Measurements from ENCODE around the gene DACT2. TPM values are rescaled to one million over a fixed set of nuclear protein-coding genes. Genes with fewer than 3 reads are reported as not detected.

DACT2 gene
- total and polyA plus RNA-seq, 10 of the 15 experiments (the other 5 are each of a cell fraction or from before 2014, with no cell fraction given) = not detected

DNA sequence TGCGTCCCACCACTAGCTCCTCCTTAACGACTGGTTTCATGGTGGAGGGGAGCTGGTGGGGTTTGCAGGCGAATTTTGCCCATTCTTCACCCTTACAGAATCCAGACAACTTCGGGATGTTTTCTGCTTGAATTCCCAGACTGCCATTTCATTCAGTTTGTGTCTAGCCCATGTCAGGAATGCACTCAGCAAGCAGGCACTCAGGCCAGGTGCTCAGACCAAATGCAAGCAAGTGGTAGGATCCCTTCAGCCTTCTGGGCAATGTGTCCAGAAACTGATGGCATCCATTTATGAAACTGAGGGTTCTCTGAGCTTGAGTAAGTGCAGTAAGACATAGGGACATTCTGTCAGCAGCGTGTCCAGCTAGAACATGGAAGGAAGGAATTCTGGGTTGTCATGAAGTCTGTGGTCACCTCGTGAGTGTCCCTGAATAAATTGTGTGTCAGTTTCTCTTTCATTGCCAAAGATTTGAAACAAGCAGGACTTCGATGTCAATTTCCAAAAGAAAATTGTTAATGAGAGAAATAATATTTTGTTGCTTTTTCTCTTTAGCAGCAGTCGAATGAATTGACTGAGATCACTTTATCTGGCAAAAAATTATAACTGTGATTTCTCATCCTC lies 21.8 kb upstream of the DACT2 start:
- SMC1A ChIA-PET (ENCODE audit: uncharacterized antibody, unreplicated experiment) = no interaction called here
- FAIRE-seq (no peak), ATAC-seq (no peak), DNase-seq (ENCODE audit: low read depth, low spot score) (no peak)
- no peaks in the 10 kb centered on the region for H3K9me3 ChIP-seq (replicated peaks; ENCODE audit: control insufficient read depth, insufficient read depth, low read length)
- H4K20me1 ChIP-seq (ENCODE audit: control insufficient read depth, insufficient read depth) = no peaks in the 10 kb centered on the region
- TF ChIP-seq EP300 (IDR thresholded peaks at IDR 0.05; ENCODE audit: borderline replicate concordance in 1 of 2, control insufficient read depth in 1 of 2, low read depth in 2 of 2, low read length in 2 of 2) (no peak), SMAD1 (IDR thresholded peaks at IDR 0.05; ENCODE audit: low read depth, partially characterized antibody) (no peak), RAD21 (IDR thresholded peaks at IDR 0.05; ENCODE audit: insufficient read depth, low read depth, low read length) (no peak), SIN3A (IDR thresholded peaks at IDR 0.05; ENCODE audit: low read depth, low read length) (no peak), RAD51 (IDR thresholded peaks at IDR 0.05) (no peak), ZNF207 (IDR thresholded peaks at IDR 0.05; ENCODE audit: borderline replicate concordance) (no peak), KDM1A (IDR thresholded peaks at IDR 0.05; ENCODE audit: borderline replicate concordance) (no peak), YBX1 (IDR thresholded peaks at IDR 0.05) (no peak)
- TF ChIP-seq, protein P1, sequence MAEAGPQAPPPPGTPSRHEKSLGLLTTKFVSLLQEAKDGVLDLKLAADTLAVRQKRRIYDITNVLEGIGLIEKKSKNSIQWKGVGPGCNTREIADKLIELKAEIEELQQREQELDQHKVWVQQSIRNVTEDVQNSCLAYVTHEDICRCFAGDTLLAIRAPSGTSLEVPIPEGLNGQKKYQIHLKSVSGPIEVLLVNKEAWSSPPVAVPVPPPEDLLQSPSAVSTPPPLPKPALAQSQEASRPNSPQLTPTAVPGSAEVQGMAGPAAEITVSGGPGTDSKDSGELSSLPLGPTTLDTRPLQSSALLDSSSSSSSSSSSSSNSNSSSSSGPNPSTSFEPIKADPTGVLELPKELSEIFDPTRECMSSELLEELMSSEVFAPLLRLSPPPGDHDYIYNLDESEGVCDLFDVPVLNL (IDR thresholded peaks at IDR 0.05; ENCODE audit: low read depth, low read length) = no peak
- TF ChIP-seq, protein P2, sequence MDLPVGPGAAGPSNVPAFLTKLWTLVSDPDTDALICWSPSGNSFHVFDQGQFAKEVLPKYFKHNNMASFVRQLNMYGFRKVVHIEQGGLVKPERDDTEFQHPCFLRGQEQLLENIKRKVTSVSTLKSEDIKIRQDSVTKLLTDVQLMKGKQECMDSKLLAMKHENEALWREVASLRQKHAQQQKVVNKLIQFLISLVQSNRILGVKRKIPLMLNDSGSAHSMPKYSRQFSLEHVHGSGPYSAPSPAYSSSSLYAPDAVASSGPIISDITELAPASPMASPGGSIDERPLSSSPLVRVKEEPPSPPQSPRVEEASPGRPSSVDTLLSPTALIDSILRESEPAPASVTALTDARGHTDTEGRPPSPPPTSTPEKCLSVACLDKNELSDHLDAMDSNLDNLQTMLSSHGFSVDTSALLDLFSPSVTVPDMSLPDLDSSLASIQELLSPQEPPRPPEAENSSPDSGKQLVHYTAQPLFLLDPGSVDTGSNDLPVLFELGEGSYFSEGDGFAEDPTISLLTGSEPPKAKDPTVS (IDR thresholded peaks at IDR 0.05; ENCODE audit: low read depth, low read length) = no peak
- TF ChIP-seq, protein P3, sequence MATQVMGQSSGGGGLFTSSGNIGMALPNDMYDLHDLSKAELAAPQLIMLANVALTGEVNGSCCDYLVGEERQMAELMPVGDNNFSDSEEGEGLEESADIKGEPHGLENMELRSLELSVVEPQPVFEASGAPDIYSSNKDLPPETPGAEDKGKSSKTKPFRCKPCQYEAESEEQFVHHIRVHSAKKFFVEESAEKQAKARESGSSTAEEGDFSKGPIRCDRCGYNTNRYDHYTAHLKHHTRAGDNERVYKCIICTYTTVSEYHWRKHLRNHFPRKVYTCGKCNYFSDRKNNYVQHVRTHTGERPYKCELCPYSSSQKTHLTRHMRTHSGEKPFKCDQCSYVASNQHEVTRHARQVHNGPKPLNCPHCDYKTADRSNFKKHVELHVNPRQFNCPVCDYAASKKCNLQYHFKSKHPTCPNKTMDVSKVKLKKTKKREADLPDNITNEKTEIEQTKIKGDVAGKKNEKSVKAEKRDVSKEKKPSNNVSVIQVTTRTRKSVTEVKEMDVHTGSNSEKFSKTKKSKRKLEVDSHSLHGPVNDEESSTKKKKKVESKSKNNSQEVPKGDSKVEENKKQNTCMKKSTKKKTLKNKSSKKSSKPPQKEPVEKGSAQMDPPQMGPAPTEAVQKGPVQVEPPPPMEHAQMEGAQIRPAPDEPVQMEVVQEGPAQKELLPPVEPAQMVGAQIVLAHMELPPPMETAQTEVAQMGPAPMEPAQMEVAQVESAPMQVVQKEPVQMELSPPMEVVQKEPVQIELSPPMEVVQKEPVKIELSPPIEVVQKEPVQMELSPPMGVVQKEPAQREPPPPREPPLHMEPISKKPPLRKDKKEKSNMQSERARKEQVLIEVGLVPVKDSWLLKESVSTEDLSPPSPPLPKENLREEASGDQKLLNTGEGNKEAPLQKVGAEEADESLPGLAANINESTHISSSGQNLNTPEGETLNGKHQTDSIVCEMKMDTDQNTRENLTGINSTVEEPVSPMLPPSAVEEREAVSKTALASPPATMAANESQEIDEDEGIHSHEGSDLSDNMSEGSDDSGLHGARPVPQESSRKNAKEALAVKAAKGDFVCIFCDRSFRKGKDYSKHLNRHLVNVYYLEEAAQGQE (IDR thresholded peaks at IDR 0.05; ENCODE audit: low read depth, low read length) = no peak
- TF ChIP-seq, protein P4, sequence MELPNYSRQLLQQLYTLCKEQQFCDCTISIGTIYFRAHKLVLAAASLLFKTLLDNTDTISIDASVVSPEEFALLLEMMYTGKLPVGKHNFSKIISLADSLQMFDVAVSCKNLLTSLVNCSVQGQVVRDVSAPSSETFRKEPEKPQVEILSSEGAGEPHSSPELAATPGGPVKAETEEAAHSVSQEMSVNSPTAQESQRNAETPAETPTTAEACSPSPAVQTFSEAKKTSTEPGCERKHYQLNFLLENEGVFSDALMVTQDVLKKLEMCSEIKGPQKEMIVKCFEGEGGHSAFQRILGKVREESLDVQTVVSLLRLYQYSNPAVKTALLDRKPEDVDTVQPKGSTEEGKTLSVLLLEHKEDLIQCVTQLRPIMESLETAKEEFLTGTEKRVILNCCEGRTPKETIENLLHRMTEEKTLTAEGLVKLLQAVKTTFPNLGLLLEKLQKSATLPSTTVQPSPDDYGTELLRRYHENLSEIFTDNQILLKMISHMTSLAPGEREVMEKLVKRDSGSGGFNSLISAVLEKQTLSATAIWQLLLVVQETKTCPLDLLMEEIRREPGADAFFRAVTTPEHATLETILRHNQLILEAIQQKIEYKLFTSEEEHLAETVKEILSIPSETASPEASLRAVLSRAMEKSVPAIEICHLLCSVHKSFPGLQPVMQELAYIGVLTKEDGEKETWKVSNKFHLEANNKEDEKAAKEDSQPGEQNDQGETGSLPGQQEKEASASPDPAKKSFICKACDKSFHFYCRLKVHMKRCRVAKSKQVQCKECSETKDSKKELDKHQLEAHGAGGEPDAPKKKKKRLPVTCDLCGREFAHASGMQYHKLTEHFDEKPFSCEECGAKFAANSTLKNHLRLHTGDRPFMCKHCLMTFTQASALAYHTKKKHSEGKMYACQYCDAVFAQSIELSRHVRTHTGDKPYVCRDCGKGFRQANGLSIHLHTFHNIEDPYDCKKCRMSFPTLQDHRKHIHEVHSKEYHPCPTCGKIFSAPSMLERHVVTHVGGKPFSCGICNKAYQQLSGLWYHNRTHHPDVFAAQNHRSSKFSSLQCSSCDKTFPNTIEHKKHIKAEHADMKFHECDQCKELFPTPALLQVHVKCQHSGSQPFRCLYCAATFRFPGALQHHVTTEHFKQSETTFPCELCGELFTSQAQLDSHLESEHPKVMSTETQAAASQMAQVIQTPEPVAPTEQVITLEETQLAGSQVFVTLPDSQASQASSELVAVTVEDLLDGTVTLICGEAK (IDR thresholded peaks at IDR 0.05; ENCODE audit: borderline replicate concordance) = no peak
- in situ Hi-C loops (cut with MboI) = no loop called here
- WGBS (ENCODE audit: insufficient coverage, insufficient replicate concordance, low lambda C conversion rate, missing lambda C conversion rate) = 6% methylated on average over 8 of the region's 8 CpGs
- no peaks in the 10 kb centered on the region for H3K4me1 ChIP-seq (ENCODE audit: control insufficient read depth, insufficient read depth, low read length)
- BruUV-seq (replicated peaks) = no TSS peak
- H3K27me3 ChIP-seq (replicated peaks in 1 of 2; ENCODE audit: control insufficient read depth in 2 of 2, insufficient read depth in 2 of 2, low read length in 1 of 2) = no peaks in the 10 kb centered on the region
- H3K4me3 ChIP-seq = no peak overlapping the region
- intact Hi-C loops (cut with micrococcal nuclease; ENCODE audit: unreplicated experiment) = no loop called here
- POLR2A ChIA-PET = no interaction called here
- RAD21 ChIA-PET (ENCODE audit: unreplicated experiment) = no interaction called here
- no peak overlapping the region for H3K4me2 ChIP-seq (ENCODE audit: control insufficient read depth, insufficient read depth)
- no peaks in the 10 kb centered on the region for H3K79me2 ChIP-seq (ENCODE audit: control insufficient read depth, insufficient read depth, low read length)
- no peak overlapping the region for H3K9ac ChIP-seq (ENCODE audit: control insufficient read depth, insufficient read depth, low read length)
- H2AFZ ChIP-seq (ENCODE audit: control insufficient read depth, low read depth, low read length) = no peak overlapping the region
- CTCF ChIA-PET = no interaction called here
- H3K27ac ChIP-seq (ENCODE audit: control insufficient read depth, insufficient read depth) = no peak overlapping the region
- no peaks in the 10 kb centered on the region for H3K36me3 ChIP-seq (ENCODE audit: control insufficient read depth in 2 of 2, insufficient read depth in 2 of 2, low read length in 1 of 2)
